H54 (cell line): ENCODE measurements around the gene PAFAH1B1.
A peak's percentile ranks its signal among the peaks of the same experiment; 100 is the strongest.

Source experiments
- DNase-seq: peaks from one replicate; pipeline ENCODE4 v3.0.0; 2011; ENCODE audit warnings: low spot score, mixed read lengths; ENCODE audit not compliant: insufficient read length
- FAIRE-seq: peaks from 3 replicates; lab custom pipeline; 2011; peaks lifted over from hg19 to GRCh38; lab: Jason Lieb, UNC
- POLR2A ChIP-seq: IDR thresholded peaks from 2 replicates; pipeline ENCODE4 v1.6.1; 2011; ENCODE audit warnings: low read depth, mild to moderate bottlenecking, low read length

The PAFAH1B1 gene

GRCh38 chr17:2682176-2682938, 88.9 kb downstream of the PAFAH1B1 start:
- TF ChIP-seq POLR2A: no peak
- no peak for FAIRE-seq
- no peak for DNase-seq

- no peak for DNase-seq
- no peak for TF ChIP-seq POLR2A
- FAIRE-seq: no peak
Measured at GRCh38 chr17:2683912-2684311, 90.5 kb downstream of the PAFAH1B1 start.

GRCh38 chr17:2684549-2684948, 91.1 kb downstream of the PAFAH1B1 start:
- no peak for TF ChIP-seq POLR2A
- DNase-seq (no peak), FAIRE-seq (no peak)

- no peak for FAIRE-seq
- no peak for DNase-seq
- TF ChIP-seq POLR2A: no peak
Measured at GRCh38 chr17:2685696-2686095, 92.2 kb downstream of the PAFAH1B1 start.

- no peak for FAIRE-seq
- TF ChIP-seq POLR2A: no peak
- DNase-seq: no peak
Measured at GRCh38 chr17:2687074-2687418, 93.6 kb downstream of the PAFAH1B1 start.

GRCh38 chr17:2688351-2689342, 95.2 kb downstream of the PAFAH1B1 start:
- peak; percentile 12 for DNase-seq
- TF ChIP-seq POLR2A: no peak
- no peak for FAIRE-seq

GRCh38 chr17:2689411-2690164, 96.1 kb downstream of the PAFAH1B1 start:
- no peak for FAIRE-seq
- no peak for DNase-seq
- no peak for TF ChIP-seq POLR2A

GRCh38 chr17:2690165-2691068, 97.0 kb downstream of the PAFAH1B1 start:
- TF ChIP-seq POLR2A: no peak
- DNase-seq (no peak), FAIRE-seq (no peak)

GRCh38 chr17:2691069-2691871, 97.8 kb downstream of the PAFAH1B1 start:
- FAIRE-seq (no peak), DNase-seq (no peak)
- TF ChIP-seq POLR2A: no peak

- TF ChIP-seq POLR2A: no peak
- DNase-seq (no peak), FAIRE-seq (no peak)
Measured at GRCh38 chr17:2691965-2692780, 98.7 kb downstream of the PAFAH1B1 start.

- no peak for FAIRE-seq
- no peak for DNase-seq
Measured at GRCh38 chr17:2692781-2693135, 99.3 kb downstream of the PAFAH1B1 start.

More at GRCh38 chr17:2692781-2693135, 99.3 kb downstream of the PAFAH1B1 start:
- TF ChIP-seq POLR2A: no peak
